Endothelial cell of umbilical vein (primary cell): ENCODE results near the gene ADAM23.

Experiments used
- EZH2 ChIP-seq: IDR thresholded peaks from 2 replicates; pipeline ENCODE4 v1.6.1; 2012; ENCODE audit warnings: borderline replicate concordance, low read depth, mild to moderate bottlenecking, moderate library complexity, low read length, inconsistent platforms; ENCODE audit not compliant: severe bottlenecking
- GATA2 ChIP-seq: IDR thresholded peaks from 2 replicates; pipeline ENCODE4 v1.7.0; 2011; ENCODE audit warnings: low read depth, mild to moderate bottlenecking, moderate library complexity, mixed read lengths, low read length; ENCODE audit not compliant: insufficient read length, insufficient read depth
- JUN ChIP-seq: IDR thresholded peaks from 2 replicates; pipeline ENCODE4 v1.6.1; 2011; ENCODE audit warnings: borderline replicate concordance, low read depth; ENCODE audit not compliant: insufficient read length, insufficient read depth
- MYC ChIP-seq: IDR thresholded peaks from one replicate; pipeline ENCODE4 v1.6.1; 2011; ENCODE audit warnings: mild to moderate bottlenecking, low read depth, low read length
- POLR2A ChIP-seq: IDR thresholded peaks from 2 replicates; pipeline ENCODE4 v1.6.1; 2012; ENCODE audit warnings: low read depth, mild to moderate bottlenecking, control low read depth, low read length
- POLR2AphosphoS5 ChIP-seq: IDR thresholded peaks from 2 replicates; pipeline ENCODE4 v1.6.1; 2012; ENCODE audit warnings: low read depth, mild to moderate bottlenecking, control low read depth, low read length, moderate library complexity; ENCODE audit not compliant: insufficient read depth
- TF ChIP-seq, protein P1 (sequence below), 2 donors: IDR thresholded peaks; 1 replicate in 1 of 2; 2 replicates in 1 of 2; pipeline ENCODE4 v1.5.1; 2011; ENCODE audit warnings: low read length in 2 of 2, mild to moderate bottlenecking in 2 of 2, moderate library complexity in 2 of 2, control low read depth in 1 of 2, inconsistent platforms in 1 of 2, low read depth in 1 of 2; ENCODE audit not compliant: insufficient read depth in 1 of 2; ENCODE audit errors: extremely low read depth in 1 of 2
- TF ChIP-seq, protein P2 (sequence below): IDR thresholded peaks from 2 replicates; pipeline ENCODE4 v1.6.1; 2011; ENCODE audit not compliant: insufficient read depth, insufficient read length

DNA sequence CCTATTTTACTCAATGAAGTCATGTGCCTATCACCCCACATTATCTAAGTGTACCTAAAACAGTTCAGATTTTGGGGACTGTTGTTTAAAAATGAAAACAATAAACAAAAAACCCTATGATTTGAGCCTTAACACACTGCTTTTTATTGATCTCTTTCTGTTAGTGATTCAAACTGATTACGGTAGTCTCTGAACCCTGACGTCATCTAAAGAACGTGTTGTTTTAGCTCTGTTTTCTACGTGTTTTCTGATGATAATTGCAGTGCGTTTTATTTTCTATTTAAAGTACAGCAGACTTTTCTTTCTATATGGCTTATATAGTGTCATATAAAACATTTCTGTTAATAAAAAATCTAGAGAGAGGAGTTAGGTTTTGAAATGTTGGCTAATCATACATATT lies 105.1 kb downstream of the ADAM23 start:
- TF ChIP-seq, protein P1, sequence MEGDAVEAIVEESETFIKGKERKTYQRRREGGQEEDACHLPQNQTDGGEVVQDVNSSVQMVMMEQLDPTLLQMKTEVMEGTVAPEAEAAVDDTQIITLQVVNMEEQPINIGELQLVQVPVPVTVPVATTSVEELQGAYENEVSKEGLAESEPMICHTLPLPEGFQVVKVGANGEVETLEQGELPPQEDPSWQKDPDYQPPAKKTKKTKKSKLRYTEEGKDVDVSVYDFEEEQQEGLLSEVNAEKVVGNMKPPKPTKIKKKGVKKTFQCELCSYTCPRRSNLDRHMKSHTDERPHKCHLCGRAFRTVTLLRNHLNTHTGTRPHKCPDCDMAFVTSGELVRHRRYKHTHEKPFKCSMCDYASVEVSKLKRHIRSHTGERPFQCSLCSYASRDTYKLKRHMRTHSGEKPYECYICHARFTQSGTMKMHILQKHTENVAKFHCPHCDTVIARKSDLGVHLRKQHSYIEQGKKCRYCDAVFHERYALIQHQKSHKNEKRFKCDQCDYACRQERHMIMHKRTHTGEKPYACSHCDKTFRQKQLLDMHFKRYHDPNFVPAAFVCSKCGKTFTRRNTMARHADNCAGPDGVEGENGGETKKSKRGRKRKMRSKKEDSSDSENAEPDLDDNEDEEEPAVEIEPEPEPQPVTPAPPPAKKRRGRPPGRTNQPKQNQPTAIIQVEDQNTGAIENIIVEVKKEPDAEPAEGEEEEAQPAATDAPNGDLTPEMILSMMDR (IDR thresholded peaks at IDR 0.05; ENCODE audit: extremely low read depth in 1 of 2, insufficient read depth in 1 of 2, low read depth in 1 of 2, low read length in 2 of 2), result no peak
- no peak for TF ChIP-seq POLR2AphosphoS5
- no peak for TF ChIP-seq POLR2A
- no peak for TF ChIP-seq JUN
- no peak for TF ChIP-seq EZH2
- no peak for TF ChIP-seq MYC
- TF ChIP-seq, protein P2, sequence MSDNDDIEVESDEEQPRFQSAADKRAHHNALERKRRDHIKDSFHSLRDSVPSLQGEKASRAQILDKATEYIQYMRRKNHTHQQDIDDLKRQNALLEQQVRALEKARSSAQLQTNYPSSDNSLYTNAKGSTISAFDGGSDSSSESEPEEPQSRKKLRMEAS, result no peak
- TF ChIP-seq GATA2, result no peak
